Hematopoietic multipotent progenitor cell treated with erythropoietin and hydrocortisone succinate and interleukin-3 and kit ligand, for 8 days (in vitro differentiated cells): ENCODE data around the gene TEDC2.
A peak's percentile ranks its signal among the peaks of the same experiment; 100 is the strongest.
"Not testable (repeated sequence)": the region's sequence is repeated elsewhere in the genome, so short reads cannot be mapped to it uniquely, and the experiment has no call there.

Experiments used
- DNase-seq: peaks from one replicate; pipeline ENCODE4 v3.0.0-alpha.2; 2015

Gene TEDC2

GRCh38 chr16:2467528-2468232 lies 7.8 kb downstream of the TEDC2 start:
- DNase-seq, result peak; percentile 83

- peak; percentile 35 for DNase-seq
Observed at GRCh38 chr16:2468233-2468724, 8.4 kb downstream of the TEDC2 start.

- DNase-seq, result no peak
Observed at GRCh38 chr16:2468725-2469398, 9.0 kb downstream of the TEDC2 start.

- DNase-seq, result no peak
Observed at GRCh38 chr16:2469399-2470233, 9.7 kb downstream of the TEDC2 start.

GRCh38 chr16:2470234-2470601 lies 10.3 kb downstream of the TEDC2 start:
- DNase-seq, result no peak

- DNase-seq, result peak; percentile 55
Observed at GRCh38 chr16:2470603-2471015, 10.7 kb downstream of the TEDC2 start.

- DNase-seq, result peak; percentile 45
Observed at GRCh38 chr16:2471016-2471652, 11.2 kb downstream of the TEDC2 start, which contains the start of gene NTN3. Gene NTN3, plus strand, starts transcription at chr16:2471297. Its CDS starts 405 bp downstream, at chr16:2471702.

GRCh38 chr16:2471653-2472487 lies 12.0 kb downstream of the TEDC2 start:
- DNase-seq, result no peak

GRCh38 chr16:2472488-2472864 lies 12.6 kb downstream of the TEDC2 start:
- no peak for DNase-seq

- DNase-seq, result no peak
Observed at GRCh38 chr16:2472885-2473445, 13.1 kb downstream of the TEDC2 start.

GRCh38 chr16:2473446-2473926 lies 13.6 kb downstream of the TEDC2 start:
- no peak for DNase-seq

GRCh38 chr16:2473999-2474876 lies 14.3 kb downstream of the TEDC2 start:
- DNase-seq, result peak; percentile 69

- peak; percentile 83 for DNase-seq
Observed at GRCh38 chr16:2474877-2475412, 15.0 kb downstream of the TEDC2 start, which contains the start of gene TBC1D24. Gene TBC1D24, plus strand, starts transcription at chr16:2475127. Its CDS starts 21,022 bp downstream, at chr16:2496149.

GRCh38 chr16:2475413-2476344 lies 15.8 kb downstream of the TEDC2 start:
- DNase-seq, result peak; percentile 38

GRCh38 chr16:2476345-2476720 lies 16.4 kb downstream of the TEDC2 start:
- no peak for DNase-seq

- DNase-seq, result no peak
Observed at GRCh38 chr16:2476741-2477140, 16.8 kb downstream of the TEDC2 start.

GRCh38 chr16:2477327-2477726 lies 17.4 kb downstream of the TEDC2 start:
- no peak for DNase-seq

- DNase-seq, result peak; percentile 73
Observed at GRCh38 chr16:2478279-2478678, 18.4 kb downstream of the TEDC2 start.

- not testable (repeated sequence) for DNase-seq
Observed at GRCh38 chr16:2479996-2480395, 20.1 kb downstream of the TEDC2 start.
